Neural progenitor cell (in vitro differentiated cells): ENCODE results near the gene ABCC2. TPM values are rescaled to one million over a fixed set of nuclear protein-coding genes. Genes with fewer than 3 reads are reported as not detected.
A peak's percentile ranks its signal among the peaks of the same experiment; 100 is the strongest.
"Not testable (repeated sequence)": the region's sequence is repeated elsewhere in the genome, so short reads cannot be mapped to it uniquely, and the experiment has no call there.

Source experiments
- DNase-seq: peaks from one replicate; pipeline ENCODE4 v3.0.0-alpha.2; 2016; ENCODE audit warnings: low spot score
- H2AFZ ChIP-seq: fragments of 200-600 bp; sonication (generic); replicated peaks from 2 replicates; pipeline ENCODE4 v1.6.1; 2016; ENCODE audit warnings: antibody characterized with exemption
- H3F3A ChIP-seq: fragments of 200-600 bp; sonication (generic); 2 replicates; pipeline ENCODE4 v1.6.1; 2016; ENCODE audit warnings: antibody characterized with exemption, low read depth
- H3K27ac ChIP-seq: fragments of 200-600 bp; sonication (generic); 2 replicates; pipeline ENCODE4 v1.5.1; 2016; ENCODE audit warnings: mild to moderate bottlenecking
- H3K27me3 ChIP-seq: fragments of 200-600 bp; sonication (generic); 2 replicates; pipeline ENCODE4 v1.6.1; 2016; ENCODE audit warnings: mild to moderate bottlenecking, moderate library complexity
- H3K36me3 ChIP-seq: fragments of 200-600 bp; sonication (generic); 2 replicates; pipeline ENCODE4 v1.5.1; 2016
- H3K4me1 ChIP-seq: fragments of 200-600 bp; sonication (generic); 2 replicates; pipeline ENCODE4 v1.6.1; 2016; ENCODE audit warnings: mixed run types
- H3K4me2 ChIP-seq: fragments of 200-600 bp; sonication (generic); 2 replicates; pipeline ENCODE4 v1.6.1; 2016
- H3K4me3 ChIP-seq: fragments of 200-600 bp; sonication (generic); 2 replicates; pipeline ENCODE4 v1.5.1; 2016
- H3K79me2 ChIP-seq: fragments of 200-600 bp; sonication (generic); 2 replicates; pipeline ENCODE4 v1.6.1; 2016; ENCODE audit warnings: low read depth
- H3K9ac ChIP-seq: fragments of 200-600 bp; sonication (generic); 2 replicates; pipeline ENCODE4 v1.6.1; 2016
- H3K9me3 ChIP-seq: fragments of 200-600 bp; sonication (generic); 2 replicates; pipeline ENCODE4 v1.5.1; 2016; ENCODE audit warnings: low read depth
- H4K20me1 ChIP-seq: fragments of 200-600 bp; sonication (generic); 2 replicates; pipeline ENCODE4 v1.6.1; 2016; ENCODE audit warnings: low read depth
- H3K27ac Mint-ChIP-seq: 3 replicates; pipeline ENCODE4 v1.8.0; 2021; ENCODE audit warnings: mixed read lengths
- H3K27me3 Mint-ChIP-seq: 2 replicates; pipeline ENCODE4 v1.8.0; 2022; ENCODE audit warnings: low read depth, mild to moderate bottlenecking, inconsistent platforms, moderate library complexity, mixed read lengths; ENCODE audit not compliant: insufficient read depth
- H3K36me3 Mint-ChIP-seq: 3 replicates; pipeline ENCODE4 v1.8.0; 2021; ENCODE audit warnings: mixed read lengths
- H3K4me1 Mint-ChIP-seq: 3 replicates; pipeline ENCODE4 v1.8.0; 2021; ENCODE audit warnings: mixed read lengths
- H3K4me3 Mint-ChIP-seq: 3 replicates; pipeline ENCODE4 v1.8.0; 2021; ENCODE audit warnings: mild to moderate bottlenecking, moderate library complexity, mixed read lengths
- H3K9me3 Mint-ChIP-seq: 3 replicates; pipeline ENCODE4 v1.8.0; 2020; ENCODE audit warnings: mixed read lengths
- CTCF ChIP-seq: fragments of 200-600 bp; sonication (generic); IDR thresholded peaks from 2 replicates; pipeline ENCODE4 v1.5.1; 2017; ENCODE audit warnings: antibody characterized with exemption, mild to moderate bottlenecking
- EZH2 ChIP-seq: fragments of 200-600 bp; sonication (generic); IDR thresholded peaks from 2 replicates; pipeline ENCODE4 v1.6.1; 2017; ENCODE audit warnings: antibody characterized with exemption, mild to moderate bottlenecking, moderate library complexity
- EZH2phosphoT487 ChIP-seq: fragments of 200-600 bp; sonication (generic); IDR thresholded peaks from 2 replicates; pipeline ENCODE4 v1.6.1; 2017; ENCODE audit warnings: antibody characterized with exemption
- total RNA-seq: library from RNA; depleted of rRNA; stranded (reverse); fragments of >200 nt; gene quantifications from 2 replicates; pipeline ENCODE4 v1.2.3, GENCODE V29; 2015; ENCODE audit warnings: low replicate concordance

Gene ABCC2
- total RNA-seq, result 0.25 and 0.26 TPM in 2 replicates

GRCh38 chr10:99782447-99783286 is at the start of gene ABCC2:
ABCC2 (plus strand) TSS chr10:99782640; CDS start chr10:99782845, 205 bp downstream.
- Histone ChIP-seq H3F3A (no peaks in the 10 kb centered on the region), H3K9me3 (no peaks in the 10 kb centered on the region), H4K20me1 (no peaks in the 10 kb centered on the region), H3K36me3 (no peaks in the 10 kb centered on the region), H3K4me2 (no peak within 1 kb of the TSS), H3K4me1 (peaks cover 10% of the 10 kb centered on the region), H3K79me2 (no peaks in the 10 kb centered on the region), H3K27ac (no peak within 1 kb of the TSS), H3K4me3 (no peak within 1 kb of the TSS), H3K27me3 (no peaks in the 10 kb centered on the region), H3K9ac (no peak within 1 kb of the TSS), H2AFZ (no peak within 1 kb of the TSS)
- Mint-ChIP-seq H3K4me1 (peaks cover 9% of the 10 kb centered on the region), H3K4me3 (no peak within 1 kb of the TSS), H3K27ac (no peak within 1 kb of the TSS), H3K27me3 (no peaks in the 10 kb centered on the region), H3K36me3 (no peaks in the 10 kb centered on the region), H3K9me3 (no peaks in the 10 kb centered on the region)
- DNase-seq, result no peak
- no peak for TF ChIP-seq EZH2phosphoT487
- TF ChIP-seq EZH2, result no peak
- no peak for TF ChIP-seq CTCF

DNA sequence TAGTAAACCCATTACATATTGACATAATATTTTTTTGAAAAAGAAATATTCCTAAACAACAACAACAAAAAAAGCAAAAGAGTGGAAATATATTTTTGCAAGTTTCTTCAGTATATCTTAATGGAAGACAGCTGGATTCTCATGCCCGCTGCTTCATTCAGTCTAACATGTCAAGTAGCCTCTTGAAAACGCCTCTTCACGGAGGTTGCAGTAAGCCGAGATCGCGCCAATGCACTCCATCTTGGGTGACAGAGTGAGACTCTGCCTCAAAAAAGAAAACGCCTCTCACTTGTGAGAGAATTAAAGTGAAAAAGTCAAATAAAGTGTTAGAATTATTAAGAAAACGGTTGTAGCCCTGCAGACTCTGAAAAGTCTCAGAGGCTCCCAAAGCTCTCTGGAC is 49.1 kb upstream of the ABCC2 start:
- Mint-ChIP-seq H3K36me3 (peaks cover 18% of the 10 kb centered on the region), H3K4me1 (peaks cover 16% of the 10 kb centered on the region), H3K27ac (no peak overlapping the region), H3K27me3 (no peaks in the 10 kb centered on the region), H3K9me3 (no peaks in the 10 kb centered on the region), H3K4me3 (peak overlapping the region; percentile 99)
- H2AFZ ChIP-seq, result no peak overlapping the region
- peaks cover 4% of the 10 kb centered on the region for H3K4me1 ChIP-seq
- DNase-seq, result peak; percentile 21
- H3K79me2 ChIP-seq, result peaks cover 38% of the 10 kb centered on the region
- no peaks in the 10 kb centered on the region for H4K20me1 ChIP-seq
- peak overlapping the region; percentile 88 for H3K4me2 ChIP-seq
- H3F3A ChIP-seq, result peaks cover 13% of the 10 kb centered on the region
- no peaks in the 10 kb centered on the region for H3K9me3 ChIP-seq
- no peaks in the 10 kb centered on the region for H3K27me3 ChIP-seq
- H3K27ac ChIP-seq, result no peak overlapping the region
- TF ChIP-seq CTCF, result no peak
- no peak for TF ChIP-seq EZH2phosphoT487
- TF ChIP-seq EZH2, result no peak
- no peak overlapping the region for H3K9ac ChIP-seq
- H3K4me3 ChIP-seq, result no peak overlapping the region
- H3K36me3 ChIP-seq, result peaks cover 4% of the 10 kb centered on the region

DNA sequence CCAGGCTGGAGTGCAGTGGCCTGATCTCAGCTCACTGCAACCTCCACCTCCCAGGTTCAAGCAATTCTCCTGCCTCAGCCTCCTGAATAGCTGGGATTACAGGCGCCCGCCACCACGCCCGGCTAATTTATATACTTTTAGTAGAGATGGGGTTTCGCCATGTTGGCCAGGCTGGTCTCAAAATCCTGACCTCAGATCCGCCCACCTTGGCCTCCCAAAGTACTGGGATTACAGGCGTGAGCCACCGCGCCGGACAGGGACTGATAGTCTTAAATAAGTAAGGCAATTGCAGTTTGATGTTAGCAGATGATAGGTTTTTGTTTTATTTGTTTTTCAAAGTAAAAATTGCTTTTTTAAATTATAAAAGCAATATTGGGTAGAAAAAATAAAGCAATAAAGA is 48.3 kb upstream of the ABCC2 start:
- H3K9ac ChIP-seq, H3K27me3 ChIP-seq, H2AFZ ChIP-seq, H3K4me3 Mint-ChIP-seq, H3K27me3 Mint-ChIP-seq, DNase-seq, H3K36me3 ChIP-seq, H3K9me3 Mint-ChIP-seq, H3K27ac Mint-ChIP-seq, H3K9me3 ChIP-seq, H3K4me2 ChIP-seq, H3K4me1 ChIP-seq, H3K27ac ChIP-seq, H4K20me1 ChIP-seq, H3K4me3 ChIP-seq: not testable (repeated sequence)
- Histone ChIP-seq H3K79me2 (peaks cover 38% of the 10 kb centered on the region), H3F3A (peaks cover 13% of the 10 kb centered on the region)
- Mint-ChIP-seq H3K36me3 (peaks cover 24% of the 10 kb centered on the region), H3K4me1 (peaks cover 16% of the 10 kb centered on the region)

GRCh38 chr10:99740260-99740659 is 42.2 kb upstream of the ABCC2 start:
- H3K4me1 Mint-ChIP-seq, result no peaks in the 10 kb centered on the region
- no peaks in the 10 kb centered on the region for H3K27me3 ChIP-seq
- H3K9ac ChIP-seq, result no peak overlapping the region
- TF ChIP-seq EZH2phosphoT487, result no peak
- TF ChIP-seq CTCF, result no peak
- no peak for TF ChIP-seq EZH2
- no peak overlapping the region for H3K4me2 ChIP-seq
- peaks cover 18% of the 10 kb centered on the region for H3K9me3 Mint-ChIP-seq
- H3K27ac ChIP-seq, result no peak overlapping the region
- H3K79me2 ChIP-seq, result peaks cover 3% of the 10 kb centered on the region
- no peak overlapping the region for H3K4me3 Mint-ChIP-seq
- H3K4me1 ChIP-seq, result no peaks in the 10 kb centered on the region
- H3K27ac Mint-ChIP-seq, result no peak overlapping the region
- H2AFZ ChIP-seq, result no peak overlapping the region
- no peaks in the 10 kb centered on the region for H3F3A ChIP-seq
- no peaks in the 10 kb centered on the region for H3K9me3 ChIP-seq
- no peaks in the 10 kb centered on the region for H3K27me3 Mint-ChIP-seq
- H3K4me3 ChIP-seq, result no peak overlapping the region
- no peaks in the 10 kb centered on the region for H4K20me1 ChIP-seq
- no peak for DNase-seq
- H3K36me3 Mint-ChIP-seq, result peaks cover 56% of the 10 kb centered on the region
- H3K36me3 ChIP-seq, result peaks cover 34% of the 10 kb centered on the region
